GM13977 (cell line): ENCODE data around the gene P4HTM.

Experiments used
- DNase-seq: peaks from one replicate; pipeline ENCODE4 v3.0.0; 2012; ENCODE audit warnings: low spot score
- in situ Hi-C: fragments of 300-500 bp; cut with MboI; formaldehyde crosslinking; loops from one replicate; pipeline ENCODE4 v1.12.0; 2022; ENCODE audit warnings: low sequenced_read_pairs, low pct_unique_long_range_greater_than_20kb, mixed read lengths, inconsistent platforms; ENCODE audit not compliant: unreplicated experiment
- TF ChIP-seq, protein P1 (sequence below): IDR thresholded peaks from 2 replicates; pipeline ENCODE4 v1.5.1; 2012; ENCODE audit warnings: mild to moderate bottlenecking, control low read depth; ENCODE audit not compliant: insufficient read depth; ENCODE audit errors: extremely low read depth, missing control alignments

P4HTM gene

DNA sequence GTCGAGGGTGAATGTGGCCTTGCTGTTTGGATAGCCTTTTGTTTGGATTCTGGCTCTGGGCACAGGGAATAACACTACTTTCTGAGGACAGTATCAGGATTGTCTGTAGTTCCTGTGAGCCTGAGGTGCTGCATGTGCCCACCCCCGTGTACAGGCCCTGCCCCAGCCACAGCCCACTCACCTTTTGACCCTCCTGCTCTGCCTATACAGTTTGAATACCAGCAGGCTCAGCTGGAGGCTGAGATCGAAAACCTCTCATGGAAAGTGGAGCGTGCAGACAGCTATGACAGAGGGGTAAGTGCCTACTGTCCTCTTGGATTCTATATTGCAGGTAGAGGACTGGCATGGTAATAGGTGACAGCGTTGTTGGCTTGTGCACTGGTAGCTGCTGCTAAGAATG lies 7.4 kb upstream of the P4HTM start:
- TF ChIP-seq, protein P1, sequence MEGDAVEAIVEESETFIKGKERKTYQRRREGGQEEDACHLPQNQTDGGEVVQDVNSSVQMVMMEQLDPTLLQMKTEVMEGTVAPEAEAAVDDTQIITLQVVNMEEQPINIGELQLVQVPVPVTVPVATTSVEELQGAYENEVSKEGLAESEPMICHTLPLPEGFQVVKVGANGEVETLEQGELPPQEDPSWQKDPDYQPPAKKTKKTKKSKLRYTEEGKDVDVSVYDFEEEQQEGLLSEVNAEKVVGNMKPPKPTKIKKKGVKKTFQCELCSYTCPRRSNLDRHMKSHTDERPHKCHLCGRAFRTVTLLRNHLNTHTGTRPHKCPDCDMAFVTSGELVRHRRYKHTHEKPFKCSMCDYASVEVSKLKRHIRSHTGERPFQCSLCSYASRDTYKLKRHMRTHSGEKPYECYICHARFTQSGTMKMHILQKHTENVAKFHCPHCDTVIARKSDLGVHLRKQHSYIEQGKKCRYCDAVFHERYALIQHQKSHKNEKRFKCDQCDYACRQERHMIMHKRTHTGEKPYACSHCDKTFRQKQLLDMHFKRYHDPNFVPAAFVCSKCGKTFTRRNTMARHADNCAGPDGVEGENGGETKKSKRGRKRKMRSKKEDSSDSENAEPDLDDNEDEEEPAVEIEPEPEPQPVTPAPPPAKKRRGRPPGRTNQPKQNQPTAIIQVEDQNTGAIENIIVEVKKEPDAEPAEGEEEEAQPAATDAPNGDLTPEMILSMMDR, result no peak
- in situ Hi-C loops, result no loop called here
- DNase-seq, result no peak

DNA sequence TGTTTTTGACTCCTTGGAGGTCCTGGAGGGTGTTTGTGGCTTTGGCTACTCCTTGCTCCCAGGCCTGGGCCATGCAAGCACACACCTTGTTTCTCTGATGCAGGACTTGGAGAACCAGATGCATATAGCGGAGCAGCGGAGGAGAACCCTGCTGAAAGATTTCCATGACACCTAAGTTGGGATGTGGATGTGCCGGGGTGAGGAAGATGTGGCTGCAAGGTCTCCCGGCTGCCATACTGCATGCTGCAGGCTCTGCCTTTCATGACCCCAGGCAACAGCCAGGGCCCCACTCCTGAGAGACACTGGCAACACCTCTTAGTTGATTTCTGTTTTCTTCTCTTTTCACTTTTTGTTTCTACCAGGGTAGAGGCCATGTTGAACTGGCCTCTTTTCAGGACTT lies 6.9 kb upstream of the P4HTM start:
- in situ Hi-C loops, result no loop called here

DNA sequence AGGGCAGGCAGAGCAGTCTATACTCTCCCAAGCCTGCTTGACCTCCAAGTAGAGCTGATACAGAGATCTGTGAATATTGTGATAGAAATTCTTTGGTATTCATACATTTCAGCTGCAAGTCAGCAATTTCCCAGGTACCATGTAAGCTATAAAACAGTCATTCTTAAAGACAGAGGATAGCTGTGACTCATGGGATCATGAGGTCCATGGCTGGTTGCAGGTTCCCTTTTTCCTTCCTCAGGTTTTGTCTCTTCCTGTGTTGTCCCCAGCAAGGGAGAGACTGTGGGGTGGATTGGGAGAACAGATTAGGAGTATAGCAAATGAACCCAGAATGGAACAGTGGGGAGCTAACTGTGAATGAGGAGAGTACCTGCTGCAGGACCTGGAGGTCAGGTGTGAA lies 5.4 kb upstream of the P4HTM start:
- TF ChIP-seq, protein P1, result no peak
- in situ Hi-C loops, result no loop called here
- DNase-seq, result no peak

More for the DNA sequence above, 6.9 kb upstream of the P4HTM start:
- DNase-seq, result no peak
- TF ChIP-seq, protein P1, result no peak

DNA sequence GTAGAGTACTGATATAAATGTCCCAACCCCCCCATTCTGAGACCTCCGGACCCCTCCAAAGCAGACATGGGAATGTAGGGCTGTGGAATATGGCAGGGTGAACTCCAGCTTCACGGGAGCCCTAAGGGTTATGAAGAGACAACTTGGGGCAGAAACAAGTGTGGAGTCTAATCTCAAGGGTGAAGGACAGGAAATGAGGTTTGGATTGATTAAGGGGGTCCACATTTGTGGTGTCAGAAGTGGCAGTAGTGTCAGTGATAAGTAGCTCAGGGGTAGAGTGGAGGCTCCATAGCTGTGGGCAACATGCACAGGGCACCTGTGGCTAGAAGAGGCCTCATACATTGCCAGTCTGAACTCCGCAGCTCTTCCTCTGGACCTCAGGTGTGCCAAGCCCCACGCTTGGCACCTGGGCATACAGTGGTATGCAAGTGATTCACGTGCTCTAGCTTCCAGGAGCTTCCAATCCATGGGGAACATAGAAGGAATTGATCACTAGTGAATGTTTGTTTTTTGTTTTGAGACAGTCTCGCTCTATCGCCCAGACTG lies 4.1 kb upstream of the P4HTM start:
- no peak for DNase-seq
- TF ChIP-seq, protein P1, result no peak
- in situ Hi-C loops, result no loop called here

DNA sequence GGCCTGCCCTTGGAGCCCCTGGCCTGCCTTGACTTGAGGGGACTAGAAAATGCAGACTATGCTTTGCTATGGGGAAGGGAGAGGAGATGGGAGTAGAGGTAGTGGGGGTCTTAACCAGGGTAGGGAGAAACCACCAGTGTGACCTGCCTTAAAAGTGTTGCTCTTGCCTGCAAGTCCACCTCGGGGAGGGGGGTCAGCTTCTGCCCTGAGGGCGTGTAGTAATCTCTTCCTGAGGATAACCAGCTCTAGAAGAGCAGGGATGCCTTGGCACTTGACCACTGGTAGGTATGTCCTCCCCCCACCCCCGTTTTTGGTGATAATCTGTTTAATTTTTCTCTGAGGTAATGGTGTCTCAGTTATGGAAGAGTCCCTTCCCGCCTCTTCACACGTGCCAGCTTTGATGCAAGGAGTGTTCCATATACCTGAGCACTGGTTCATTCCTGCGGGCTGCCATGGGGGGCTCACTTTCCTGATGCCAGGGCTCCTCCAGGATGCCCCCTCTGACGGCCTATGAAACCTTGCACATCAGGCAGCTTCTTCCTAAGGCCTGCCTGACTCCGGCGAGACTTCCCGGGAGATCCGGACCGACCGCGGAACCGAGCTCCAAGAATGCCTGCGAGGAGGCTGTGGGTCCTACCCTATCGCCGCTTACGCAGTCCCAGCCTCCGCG lies 780 bp upstream of the P4HTM start:
- TF ChIP-seq, protein P1, result no peak
- in situ Hi-C loops, result no loop called here

DNA sequence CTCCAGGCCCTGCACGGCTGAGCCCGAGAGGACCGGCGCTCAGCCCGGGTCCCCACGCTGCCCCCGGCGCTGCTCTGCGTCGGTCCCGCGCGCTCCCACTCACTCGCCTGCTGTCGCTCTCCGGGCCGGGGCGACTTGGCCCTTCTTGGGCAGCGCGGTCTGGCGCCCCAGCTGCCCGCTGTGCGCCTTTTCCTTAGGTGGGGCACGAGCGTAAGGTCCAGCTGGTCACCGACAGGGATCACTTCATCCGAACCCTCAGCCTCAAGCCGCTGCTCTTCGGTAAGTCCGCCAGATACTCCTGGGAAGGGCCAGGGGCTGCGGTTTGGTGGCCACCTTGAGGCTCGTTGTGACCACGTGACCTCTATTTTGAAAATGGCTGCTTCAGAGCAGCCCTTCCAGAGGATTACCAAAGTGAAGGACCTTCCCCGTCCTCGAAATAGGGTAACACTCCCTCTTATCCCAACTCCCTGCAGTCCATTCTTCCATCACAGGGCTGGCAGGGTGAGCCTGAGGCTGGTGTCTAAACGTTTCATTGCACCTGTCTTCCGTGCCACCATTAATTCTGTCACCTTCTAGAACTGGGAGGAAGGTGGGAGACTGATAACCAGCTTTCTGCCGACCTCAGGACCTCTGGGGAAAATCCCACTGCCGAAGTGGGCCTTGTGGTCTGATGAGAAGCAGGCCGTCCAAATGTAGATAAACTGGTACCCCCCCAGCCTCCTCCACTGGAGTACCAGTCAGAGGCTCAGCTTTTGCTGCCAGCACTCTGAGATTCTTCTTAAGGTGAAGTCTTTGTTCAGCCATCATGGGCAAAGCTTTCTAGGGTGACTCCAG lies 812 bp downstream of the P4HTM start:
- no peak for DNase-seq
- in situ Hi-C loops, result no loop called here
- TF ChIP-seq, protein P1, result no peak

More for the DNA sequence above, 780 bp upstream of the P4HTM start:
- no peak for DNase-seq
